A549 (cell line): Measurements from ENCODE around the gene PRR9.

Experiments
- JUNB ChIP-seq: fragments of >200 bp; sonication (Bioruptor Twin); formaldehyde crosslinking; IDR thresholded peaks from 2 replicates; pipeline ENCODE4 v1.6.1; 2016
- POLR2A ChIP-seq: IDR thresholded peaks from 2 replicates; pipeline ENCODE4 v1.6.1; 2012; ENCODE audit warnings: mild to moderate bottlenecking, low read length
- TF ChIP-seq, protein P1 (sequence below): fragments of 250-450 bp; sonication (Bioruptor Pico); IDR thresholded peaks from 2 replicates; pipeline ENCODE4 v1.5.0; 2021; ENCODE audit warnings: mild to moderate bottlenecking, moderate library complexity, borderline replicate concordance

- TF ChIP-seq, protein P1, sequence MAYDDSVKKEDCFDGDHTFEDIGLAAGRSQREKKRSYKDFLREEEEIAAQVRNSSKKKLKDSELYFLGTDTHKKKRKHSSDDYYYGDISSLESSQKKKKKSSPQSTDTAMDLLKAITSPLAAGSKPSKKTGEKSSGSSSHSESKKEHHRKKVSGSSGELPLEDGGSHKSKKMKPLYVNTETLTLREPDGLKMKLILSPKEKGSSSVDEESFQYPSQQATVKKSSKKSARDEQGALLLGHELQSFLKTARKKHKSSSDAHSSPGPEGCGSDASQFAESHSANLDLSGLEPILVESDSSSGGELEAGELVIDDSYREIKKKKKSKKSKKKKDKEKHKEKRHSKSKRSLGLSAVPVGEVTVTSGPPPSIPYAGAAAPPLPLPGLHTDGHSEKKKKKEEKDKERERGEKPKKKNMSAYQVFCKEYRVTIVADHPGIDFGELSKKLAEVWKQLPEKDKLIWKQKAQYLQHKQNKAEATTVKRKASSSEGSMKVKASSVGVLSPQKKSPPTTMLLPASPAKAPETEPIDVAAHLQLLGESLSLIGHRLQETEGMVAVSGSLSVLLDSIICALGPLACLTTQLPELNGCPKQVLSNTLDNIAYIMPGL (CRISPR knock-in tag): no peak
- TF ChIP-seq POLR2A (no peak), JUNB (no peak)
Observed at GRCh38 chr1:153251988-153252387, 34.6 kb downstream of the PRR9 start.
